SU-DHL-6 (cell line): ENCODE data around the gene AMHR2.
"Not testable (repeated sequence)": the region's sequence is repeated elsewhere in the genome, so short reads cannot be mapped to it uniquely, and the experiment has no call there.

Experiments
- H2AFZ ChIP-seq: fragments of 200-600 bp; sonication (generic); 2 replicates; pipeline ENCODE4 v1.6.1; 2014; ENCODE audit warnings: low read depth, mild to moderate bottlenecking, moderate library complexity, mixed read lengths, antibody characterized with exemption, low read length; ENCODE audit not compliant: severe bottlenecking
- H3F3A ChIP-seq: fragments of 200-600 bp; shearing (Covaris generic); 2 replicates; pipeline ENCODE4 v1.6.0; 2016; ENCODE audit warnings: antibody characterized with exemption, mild to moderate bottlenecking; ENCODE audit not compliant: insufficient read depth
- H3K27ac ChIP-seq: fragments of 200-600 bp; sonication (generic); 2 replicates; pipeline ENCODE4 v1.5.1; 2016; ENCODE audit warnings: low read depth, mild to moderate bottlenecking, low read length, moderate library complexity, mixed read lengths
- H3K27me3 ChIP-seq: fragments of 200-600 bp; sonication (generic), shearing (Covaris generic); 2 replicates; pipeline ENCODE4 v1.6.0; 2014; ENCODE audit warnings: mild to moderate bottlenecking, low read length
- H3K36me3 ChIP-seq: fragments of 200-600 bp; sonication (generic); 2 replicates; pipeline ENCODE4 v1.6.1; 2014; ENCODE audit warnings: mild to moderate bottlenecking, low read length, mixed read lengths
- H3K4me2 ChIP-seq: fragments of 300-600, 200-600 bp; shearing (Covaris generic), sonication (generic); 2 replicates; pipeline ENCODE4 v1.6.0; 2014; ENCODE audit warnings: low read length, low read depth, mild to moderate bottlenecking; ENCODE audit not compliant: poor library complexity, severe bottlenecking
- H3K4me3 ChIP-seq: fragments of 200-600 bp; sonication (generic); 2 replicates; pipeline ENCODE4 v1.5.1; 2014; ENCODE audit warnings: antibody characterized with exemption, low read length, mild to moderate bottlenecking, mixed read lengths; ENCODE audit not compliant: insufficient read depth, poor library complexity, severe bottlenecking
- H3K79me2 ChIP-seq: fragments of 200-600 bp; sonication (generic); 2 replicates; pipeline ENCODE4 v1.6.1; 2014; ENCODE audit warnings: mild to moderate bottlenecking, low read length, moderate library complexity; ENCODE audit not compliant: insufficient read depth
- H3K9ac ChIP-seq: fragments of 200-600 bp; sonication (generic); 2 replicates; pipeline ENCODE4 v1.7.0; 2014; ENCODE audit warnings: mild to moderate bottlenecking, low read length
- H3K9me2 ChIP-seq: fragments of 200-600 bp; sonication (generic); replicated peaks from 2 replicates; pipeline ENCODE4 v1.6.1; 2014; ENCODE audit warnings: low read length; ENCODE audit not compliant: insufficient read depth
- H3K9me3 ChIP-seq: fragments of 200-600 bp; sonication (generic); 2 replicates; pipeline ENCODE4 v1.6.1; 2014; ENCODE audit warnings: low read length, mixed read lengths; ENCODE audit not compliant: insufficient read depth
- H4K20me1 ChIP-seq: fragments of 200-600 bp; sonication (generic); 2 replicates; pipeline ENCODE4 v1.6.1; 2014; ENCODE audit warnings: low read depth, mild to moderate bottlenecking, antibody characterized with exemption, low read length, moderate library complexity, mixed read lengths
- EZH2phosphoT487 ChIP-seq: fragments of 200-600 bp; sonication (generic), shearing (Covaris generic); conservative IDR thresholded peaks from 2 replicates; pipeline ENCODE4 v1.6.1; 2018; ENCODE audit warnings: mild to moderate bottlenecking, antibody characterized with exemption, low read length, moderate library complexity, mixed read lengths
- TF ChIP-seq, protein P1 (sequence below): fragments of 200-600 bp; sonication (generic); IDR thresholded peaks from one replicate; pipeline ENCODE4 v1.5.1; 2017; ENCODE audit warnings: antibody characterized with exemption, mild to moderate bottlenecking, low read length, moderate library complexity; ENCODE audit not compliant: insufficient read depth, poor library complexity, severe bottlenecking

The AMHR2 gene

GRCh38 chr12:53441040-53441833 is 17.6 kb downstream of the AMHR2 start, which contains the start of gene PRR13:
Gene PRR13 (plus strand): TSS chr12:53441734. CDS start chr12:53442715, 981 bp downstream.
- peak within 1 kb of the TSS; percentile 84 for H3K9ac ChIP-seq
- no peaks in the 10 kb centered on the region for H3K9me2 ChIP-seq
- H3K27ac ChIP-seq: peak within 1 kb of the TSS; percentile 56
- H4K20me1 ChIP-seq: no peaks in the 10 kb centered on the region
- H3K27me3 ChIP-seq: no peaks in the 10 kb centered on the region
- TF ChIP-seq, protein P1, sequence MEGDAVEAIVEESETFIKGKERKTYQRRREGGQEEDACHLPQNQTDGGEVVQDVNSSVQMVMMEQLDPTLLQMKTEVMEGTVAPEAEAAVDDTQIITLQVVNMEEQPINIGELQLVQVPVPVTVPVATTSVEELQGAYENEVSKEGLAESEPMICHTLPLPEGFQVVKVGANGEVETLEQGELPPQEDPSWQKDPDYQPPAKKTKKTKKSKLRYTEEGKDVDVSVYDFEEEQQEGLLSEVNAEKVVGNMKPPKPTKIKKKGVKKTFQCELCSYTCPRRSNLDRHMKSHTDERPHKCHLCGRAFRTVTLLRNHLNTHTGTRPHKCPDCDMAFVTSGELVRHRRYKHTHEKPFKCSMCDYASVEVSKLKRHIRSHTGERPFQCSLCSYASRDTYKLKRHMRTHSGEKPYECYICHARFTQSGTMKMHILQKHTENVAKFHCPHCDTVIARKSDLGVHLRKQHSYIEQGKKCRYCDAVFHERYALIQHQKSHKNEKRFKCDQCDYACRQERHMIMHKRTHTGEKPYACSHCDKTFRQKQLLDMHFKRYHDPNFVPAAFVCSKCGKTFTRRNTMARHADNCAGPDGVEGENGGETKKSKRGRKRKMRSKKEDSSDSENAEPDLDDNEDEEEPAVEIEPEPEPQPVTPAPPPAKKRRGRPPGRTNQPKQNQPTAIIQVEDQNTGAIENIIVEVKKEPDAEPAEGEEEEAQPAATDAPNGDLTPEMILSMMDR: no peak
- no peak for TF ChIP-seq EZH2phosphoT487
- H3K79me2 ChIP-seq: peaks cover 30% of the 10 kb centered on the region
- peak within 1 kb of the TSS; percentile 95 for H2AFZ ChIP-seq
- H3K4me3 ChIP-seq: peak within 1 kb of the TSS; percentile 92
- no peaks in the 10 kb centered on the region for H3F3A ChIP-seq
- peak within 1 kb of the TSS; percentile 83 for H3K4me2 ChIP-seq
- no peaks in the 10 kb centered on the region for H3K9me3 ChIP-seq
- peaks cover 5% of the 10 kb centered on the region; the same call in 1 of the 2 replicates for H3K36me3 ChIP-seq

- Histone ChIP-seq H3K9ac (no peak overlapping the region), H3K9me3 (no peaks in the 10 kb centered on the region), H3K9me2 (no peaks in the 10 kb centered on the region), H4K20me1 (no peaks in the 10 kb centered on the region), H3K4me2 (peak overlapping the region; percentile 74), H2AFZ (no peak overlapping the region), H3K36me3 (peaks cover 5% of the 10 kb centered on the region; the same call in 1 of the 2 replicates), H3K79me2 (peaks cover 30% of the 10 kb centered on the region), H3K27ac (no peak overlapping the region), H3K4me3 (no peak overlapping the region), H3K27me3 (no peaks in the 10 kb centered on the region), H3F3A (peaks cover 5% of the 10 kb centered on the region; the same call in 1 of the 2 replicates)
- TF ChIP-seq, protein P1: no peak
- no peak for TF ChIP-seq EZH2phosphoT487
These were observed 20.3 kb downstream of the AMHR2 start for GRCh38 chr12:53443955-53444354.

DNA sequence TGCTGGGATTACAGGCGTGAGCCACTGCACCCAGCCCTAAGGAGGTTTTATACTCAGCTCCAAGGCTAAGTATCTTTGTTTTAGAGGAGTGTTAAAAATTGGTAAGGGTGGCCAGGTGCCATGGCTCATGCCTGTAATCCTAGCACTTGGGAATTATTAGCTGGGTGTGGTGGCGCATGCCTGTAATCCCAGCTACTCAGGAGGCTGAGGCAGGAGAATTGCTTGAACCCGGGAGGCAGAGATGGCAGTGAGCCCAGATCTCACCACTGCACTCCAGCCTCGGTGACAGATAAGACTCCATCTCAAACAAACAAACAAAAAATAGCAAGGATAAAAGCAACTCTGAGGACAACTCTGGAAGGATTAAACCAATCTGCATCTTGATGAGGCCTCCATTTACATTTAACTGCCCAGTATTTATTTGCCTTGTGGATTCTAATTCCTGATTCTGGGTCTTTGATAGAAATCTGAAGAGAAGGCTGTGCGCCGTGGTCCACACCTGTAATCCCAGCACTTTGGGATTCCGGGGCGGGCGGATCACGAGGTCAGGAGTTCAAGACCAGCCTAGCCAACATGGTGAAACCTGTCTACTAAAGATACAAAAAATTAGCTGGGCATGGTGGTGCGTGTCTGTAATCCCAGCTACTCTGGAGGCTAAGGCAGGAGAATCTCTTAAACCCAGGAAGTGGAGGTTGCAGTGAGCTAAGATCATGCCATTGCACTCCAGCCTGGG is 21.1 kb downstream of the AMHR2 start:
- not testable (repeated sequence) for H2AFZ ChIP-seq, H3F3A ChIP-seq, H3K4me2 ChIP-seq

More for the DNA sequence above, 21.1 kb downstream of the AMHR2 start:
- H3K9ac ChIP-seq, H3K9me2 ChIP-seq, H3K27ac ChIP-seq, H4K20me1 ChIP-seq, H3K36me3 ChIP-seq, H3K9me3 ChIP-seq, H3K4me3 ChIP-seq, H3K27me3 ChIP-seq: not testable (repeated sequence)
- H3K79me2 ChIP-seq: peaks cover 30% of the 10 kb centered on the region
